RWPE1 (cell line): ENCODE data around the gene SEBOX.

Source experiments
- CTCF ChIA-PET: fragments of 350-600 bp; sonication (Branson Sonifier 250); formaldehyde crosslinking; extraction: SDS; loops from one replicate; lab custom pipeline; 2021; lab: Yijun Ruan, JAX
- POLR2A ChIA-PET: fragments of 400-600 bp; formaldehyde crosslinking; extraction: SDS; loops from one replicate; lab custom pipeline; 2020; ENCODE audit warnings: antibody characterized with exemption; ENCODE audit not compliant: low non-redundant PET; lab: Yijun Ruan, JAX
- DNase-seq: peaks from one replicate; pipeline ENCODE4 v3.0.0; 2012; ENCODE audit warnings: low spot score
- H3K27ac ChIP-seq: fragments of 450-650 bp; 2 replicates; pipeline ENCODE4 v1.5.1; 2017
- TF ChIP-seq, protein P1 (sequence below): fragments of 450-650 bp; conservative IDR thresholded peaks from 2 replicates; pipeline ENCODE4 v1.5.1; 2017; ENCODE audit warnings: low read depth, mild to moderate bottlenecking

The SEBOX gene

DNA sequence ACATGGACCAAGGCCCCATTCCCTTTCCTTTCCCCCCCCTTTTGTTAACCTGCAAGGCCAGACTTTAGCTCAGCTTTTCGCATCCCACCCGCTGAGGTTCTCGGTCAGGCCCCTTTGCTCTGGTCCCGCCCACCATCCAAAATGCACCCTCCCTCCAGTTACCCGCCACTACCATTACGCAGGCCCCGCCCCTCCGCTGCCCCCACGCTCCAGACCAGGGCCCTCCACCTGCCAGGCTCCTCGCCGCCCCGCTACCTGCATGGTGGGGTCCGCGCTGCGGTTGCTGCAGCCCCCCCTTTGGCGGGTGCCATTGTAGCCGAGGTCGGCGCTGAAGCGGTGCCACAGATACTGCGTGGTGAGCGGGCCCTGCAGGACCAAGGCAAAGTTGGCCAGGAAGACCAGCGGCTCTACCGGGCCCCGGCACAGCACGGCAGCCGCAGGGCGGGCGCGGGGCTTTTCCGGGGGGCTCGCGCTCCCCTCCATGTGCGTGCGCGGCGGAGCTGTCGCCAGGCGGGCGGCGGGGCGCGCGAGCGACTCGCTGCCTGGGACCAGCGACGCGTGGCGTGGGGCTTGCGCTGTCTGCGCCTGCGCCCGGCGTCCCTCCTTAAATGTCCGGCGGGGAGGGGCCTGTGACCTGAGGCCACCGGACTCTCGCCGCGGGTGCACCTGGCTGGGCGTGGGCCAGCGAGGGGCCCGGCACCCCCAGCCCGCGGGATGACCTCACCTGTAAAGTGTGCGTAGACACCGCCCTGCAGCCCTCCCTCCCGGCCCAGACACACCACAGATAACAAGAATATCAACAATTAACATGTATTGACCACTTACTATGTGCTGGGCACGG, 40.9 kb upstream of the SEBOX start, which contains the start of gene SLC46A1:
TSS of gene SLC46A1 (minus strand) at position 581 of the 841 bp plus-strand sequence. CDS start at position 483, 98 bp downstream.
- POLR2A ChIA-PET = no interaction called here
- CTCF ChIA-PET = interaction anchor here (1.2 to 1.7 kb wide), 2 partner anchors 10 to 512 kb away, joined by 4 to 6 read pairs; no protein-coding TSS in a partner anchor
- DNase-seq = peak; percentile 39
- peak within 1 kb of the TSS; percentile 90 for H3K27ac ChIP-seq
- TF ChIP-seq, protein P1, sequence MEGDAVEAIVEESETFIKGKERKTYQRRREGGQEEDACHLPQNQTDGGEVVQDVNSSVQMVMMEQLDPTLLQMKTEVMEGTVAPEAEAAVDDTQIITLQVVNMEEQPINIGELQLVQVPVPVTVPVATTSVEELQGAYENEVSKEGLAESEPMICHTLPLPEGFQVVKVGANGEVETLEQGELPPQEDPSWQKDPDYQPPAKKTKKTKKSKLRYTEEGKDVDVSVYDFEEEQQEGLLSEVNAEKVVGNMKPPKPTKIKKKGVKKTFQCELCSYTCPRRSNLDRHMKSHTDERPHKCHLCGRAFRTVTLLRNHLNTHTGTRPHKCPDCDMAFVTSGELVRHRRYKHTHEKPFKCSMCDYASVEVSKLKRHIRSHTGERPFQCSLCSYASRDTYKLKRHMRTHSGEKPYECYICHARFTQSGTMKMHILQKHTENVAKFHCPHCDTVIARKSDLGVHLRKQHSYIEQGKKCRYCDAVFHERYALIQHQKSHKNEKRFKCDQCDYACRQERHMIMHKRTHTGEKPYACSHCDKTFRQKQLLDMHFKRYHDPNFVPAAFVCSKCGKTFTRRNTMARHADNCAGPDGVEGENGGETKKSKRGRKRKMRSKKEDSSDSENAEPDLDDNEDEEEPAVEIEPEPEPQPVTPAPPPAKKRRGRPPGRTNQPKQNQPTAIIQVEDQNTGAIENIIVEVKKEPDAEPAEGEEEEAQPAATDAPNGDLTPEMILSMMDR = no peak

DNA sequence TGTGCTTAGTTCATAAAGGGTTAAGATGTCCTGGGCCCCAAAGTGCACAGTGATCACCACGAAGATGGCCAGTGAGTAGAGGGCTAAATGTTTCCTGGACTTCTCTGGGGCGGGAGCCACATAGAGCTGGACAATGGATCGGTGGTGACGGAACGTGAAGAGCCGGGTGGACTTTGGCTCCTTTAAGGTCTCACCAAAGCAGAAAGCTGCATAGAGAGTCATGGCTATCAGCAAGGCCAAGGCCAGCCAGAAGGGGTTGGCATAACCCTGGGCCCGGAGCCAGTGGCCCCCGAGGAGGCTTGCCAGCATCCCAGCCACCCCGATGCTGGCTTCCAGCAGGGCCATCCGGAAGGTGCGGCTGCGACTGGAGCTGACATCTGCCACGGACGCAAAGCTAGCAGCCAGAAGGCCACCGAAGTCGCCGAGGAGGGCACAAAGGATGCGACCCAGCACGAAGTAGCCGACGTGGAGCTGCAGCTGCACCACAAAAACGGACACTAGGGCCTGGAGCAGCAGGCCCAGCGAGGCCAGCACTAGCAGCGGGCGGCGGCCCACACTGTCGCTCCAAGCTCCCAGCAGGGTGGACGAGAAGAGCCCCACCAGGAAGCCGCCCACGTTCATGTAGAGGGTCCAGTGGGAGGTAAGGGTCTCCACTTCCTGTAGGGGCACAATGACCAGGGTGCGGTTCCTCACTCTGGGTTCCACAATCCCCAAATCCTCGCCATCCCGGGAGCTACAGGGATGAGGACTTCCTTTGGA, 40.0 kb upstream of the SEBOX start:
- peak overlapping the region; percentile 90 for H3K27ac ChIP-seq
- TF ChIP-seq, protein P1 = no peak
- ChIA-PET POLR2A (no interaction called here), CTCF (interaction anchor here (1.2 to 1.7 kb wide), 2 partner anchors 11 to 511 kb away, joined by 4 to 6 read pairs; no protein-coding TSS in a partner anchor)
- DNase-seq = no peak

DNA sequence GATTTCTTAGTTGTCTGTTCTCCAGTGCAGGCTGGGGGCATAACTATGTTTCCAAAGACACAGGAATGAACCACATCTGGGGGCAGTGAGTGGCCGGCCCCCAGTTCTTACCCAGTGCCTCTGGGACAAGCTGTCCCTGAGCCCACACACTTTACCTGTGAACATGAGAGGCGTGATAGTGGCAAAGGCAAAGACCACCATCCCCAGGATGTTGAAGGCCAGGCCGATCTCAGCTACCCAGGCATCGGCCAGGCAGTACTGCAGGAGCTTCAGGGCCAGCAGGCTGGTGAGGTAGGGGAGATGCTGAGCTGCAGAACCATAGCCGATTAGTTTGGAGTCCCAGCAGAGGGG, 39.4 kb upstream of the SEBOX start:
- CTCF ChIA-PET = interaction anchor here (1.7 kb wide), 1 partner anchor 12 kb away, joined by 6 read pairs; no protein-coding TSS in a partner anchor
- DNase-seq = no peak
- peak overlapping the region; percentile 90 for H3K27ac ChIP-seq
- POLR2A ChIA-PET = no interaction called here
- TF ChIP-seq, protein P1 = no peak

DNA sequence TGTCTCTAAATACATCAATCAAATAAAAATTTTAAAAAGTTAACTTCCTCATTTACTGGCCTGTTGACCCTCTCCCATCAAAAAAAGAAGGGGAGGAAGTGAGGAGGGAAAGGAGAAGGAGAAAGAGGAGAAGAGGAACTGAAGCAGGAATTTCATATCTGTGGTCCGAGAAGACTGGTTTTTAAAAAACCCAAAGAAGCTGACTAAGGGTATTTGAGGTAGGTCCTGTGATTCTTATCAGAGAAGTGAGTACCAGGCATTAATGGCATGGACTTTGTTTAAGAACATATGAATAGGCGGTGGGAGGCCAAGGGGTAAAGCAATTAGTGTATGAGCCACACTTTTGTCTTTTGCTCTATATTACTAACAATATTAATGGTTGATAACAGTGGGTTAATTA, 39.0 kb upstream of the SEBOX start:
- ChIA-PET POLR2A (no interaction called here), CTCF (interaction anchor here (0.6 kb wide), 1 partner anchor 33 kb away, joined by 3 read pairs; no protein-coding TSS in a partner anchor)
- TF ChIP-seq, protein P1 = no peak
- DNase-seq = no peak
- no peak overlapping the region; the same call in 1 of the 2 replicates for H3K27ac ChIP-seq

DNA sequence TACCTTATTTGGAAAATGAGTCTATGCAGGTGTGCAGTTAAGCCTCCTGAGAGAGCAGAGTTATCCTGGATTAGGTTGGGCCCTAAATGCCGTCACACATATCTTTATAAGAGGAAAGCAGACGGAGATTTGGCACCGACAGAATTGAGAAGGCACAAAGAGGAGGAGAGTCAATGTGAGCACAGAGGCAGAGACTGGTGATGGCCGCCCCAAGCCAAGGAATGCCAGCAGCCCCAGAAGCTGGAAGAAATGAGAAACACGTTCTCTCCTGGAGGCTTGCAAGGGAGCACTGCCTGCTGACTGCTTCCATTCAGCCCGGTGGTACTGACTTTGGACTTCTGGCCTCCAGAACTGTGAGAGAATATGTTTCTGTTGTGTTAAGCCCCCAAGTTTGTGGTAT, 37.8 kb upstream of the SEBOX start:
- TF ChIP-seq, protein P1 = no peak
- H3K27ac ChIP-seq = no peak overlapping the region
- no peak for DNase-seq
- ChIA-PET POLR2A (no interaction called here), CTCF (no interaction called here)

DNA sequence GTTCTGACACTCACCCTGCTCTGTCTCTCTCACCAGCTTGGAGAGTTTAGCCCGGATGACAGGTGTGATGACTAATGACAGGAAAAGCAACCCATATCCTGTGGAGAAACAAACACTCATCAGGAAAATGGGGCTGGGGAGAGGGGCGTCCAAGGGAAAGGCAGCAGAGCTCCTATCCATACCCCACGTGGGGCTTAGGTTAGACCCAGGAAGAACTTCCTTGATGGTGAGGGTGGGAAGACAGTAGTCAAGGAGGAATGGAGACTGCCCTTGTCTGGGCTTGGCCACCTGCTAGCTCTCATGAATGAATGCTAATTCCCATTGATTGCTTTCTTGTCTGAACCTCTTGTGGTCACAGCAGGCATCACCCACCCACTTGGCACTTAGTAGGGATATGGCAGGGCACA, 37.2 kb upstream of the SEBOX start:
- DNase-seq = no peak
- ChIA-PET CTCF (no interaction called here), POLR2A (no interaction called here)
- no peak overlapping the region for H3K27ac ChIP-seq
- TF ChIP-seq, protein P1 = no peak
